ENCODE data around the gene ABLIM2.

Gene ABLIM2

DNA sequence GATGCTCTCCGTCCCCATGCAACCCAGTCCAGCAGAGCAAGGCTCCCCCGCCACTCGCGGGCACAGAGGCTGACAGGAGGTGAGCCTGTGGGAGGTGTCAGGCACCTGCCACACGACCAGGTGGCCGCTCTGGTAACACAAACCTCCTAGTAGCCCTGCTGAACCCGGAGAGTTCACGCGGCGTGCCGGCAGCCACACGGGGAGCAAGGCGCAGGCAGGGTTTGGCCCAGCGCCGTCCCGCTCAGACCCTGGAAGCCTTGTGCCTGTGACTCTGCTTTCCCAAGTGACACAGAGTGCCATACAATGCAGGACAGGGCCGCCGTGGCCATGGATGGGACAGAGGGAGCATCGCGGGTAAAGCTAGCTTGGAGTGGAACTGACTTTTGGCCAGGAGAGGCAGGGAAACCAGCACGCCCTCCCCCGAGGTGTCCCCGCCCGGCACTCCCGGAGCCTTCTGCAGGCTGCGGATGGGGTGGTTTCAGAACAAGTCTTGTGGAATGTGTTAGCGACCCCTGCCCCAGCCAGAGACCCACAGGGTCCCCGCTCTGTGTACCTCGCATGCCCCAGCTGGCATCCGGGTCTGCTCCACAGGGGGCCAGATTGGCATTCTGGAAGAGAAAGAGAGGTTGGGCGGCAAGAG, 174.2 kb downstream of the ABLIM2 start:
- no peak for DNase-seq (ENCODE audit: low read depth in 2 of 2)

DNA sequence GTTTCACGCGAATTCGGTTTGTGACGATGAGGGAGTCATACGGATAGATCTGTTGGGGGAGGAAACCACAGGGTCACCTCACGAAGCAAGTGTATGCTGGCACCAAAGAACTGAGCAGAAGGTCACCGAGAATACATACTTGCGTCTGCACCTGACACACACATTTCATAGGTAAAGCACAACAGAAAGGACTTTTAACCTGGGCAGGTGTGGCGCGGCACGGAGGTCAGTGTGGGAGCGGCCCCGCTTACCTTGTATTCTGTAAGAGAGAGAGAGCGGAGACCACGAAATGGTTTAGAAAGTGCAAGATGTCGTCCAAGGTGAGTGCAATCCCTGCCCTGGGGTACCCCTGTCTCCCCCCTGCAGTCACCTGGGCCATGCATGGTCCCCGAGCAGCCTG, 175.3 kb downstream of the ABLIM2 start:
- DNase-seq (ENCODE audit: low read depth in 2 of 2): no peak

- DNase-seq (ENCODE audit: low read depth in 2 of 2): no peak
These were observed 176.7 kb downstream of the ABLIM2 start for GRCh38 chr4:7981738-7982394.

DNA sequence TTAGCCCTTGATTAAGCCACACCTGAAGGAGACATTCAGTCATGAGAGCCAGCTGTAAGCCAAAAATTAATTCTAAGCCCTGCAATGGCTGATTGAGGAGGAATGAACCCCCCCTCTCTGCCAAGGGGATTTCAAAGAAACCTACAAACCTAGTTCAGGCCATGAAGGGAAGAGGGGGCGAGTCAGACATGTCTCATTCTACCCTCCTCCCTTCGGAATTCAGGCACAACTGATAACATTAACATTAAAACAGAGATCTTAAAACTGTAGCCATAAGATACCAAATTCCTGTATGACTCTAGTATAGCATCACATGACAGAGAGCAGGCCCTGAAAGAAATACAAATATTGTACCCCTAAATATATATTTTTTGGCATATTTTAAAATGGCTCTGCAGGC, 178.6 kb downstream of the ABLIM2 start:
- DNase-seq (ENCODE audit: low read depth in 2 of 2): no peak

GRCh38 chr4:7979652-7979968, 179.0 kb downstream of the ABLIM2 start:
- no peak for DNase-seq (ENCODE audit: low read depth in 2 of 2)

GRCh38 chr4:7978907-7979651, 179.5 kb downstream of the ABLIM2 start:
- no peak for DNase-seq (ENCODE audit: low read depth in 2 of 2)

- DNase-seq (ENCODE audit: low read depth in 2 of 2): no peak
These were observed 180.1 kb downstream of the ABLIM2 start for GRCh38 chr4:7978489-7978888.

DNA sequence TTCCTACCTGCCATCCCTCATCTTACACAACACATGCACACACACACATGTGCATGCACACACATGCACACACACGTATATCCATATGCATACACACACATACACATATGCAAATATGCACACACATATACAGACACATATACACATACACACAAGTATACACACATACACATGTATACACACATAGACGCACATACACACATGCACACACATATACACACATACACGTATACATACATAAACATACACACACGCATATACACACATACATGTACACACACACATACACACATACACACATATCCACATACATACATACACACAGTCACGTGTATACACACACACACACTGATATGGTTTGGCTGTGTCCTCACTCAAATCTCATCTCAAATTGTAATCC, 182.0 kb downstream of the ABLIM2 start:
- DNase-seq (ENCODE audit: low read depth in 2 of 2): no peak

GRCh38 chr4:7976025-7976424, 182.6 kb downstream of the ABLIM2 start:
- no peak for DNase-seq (ENCODE audit: low read depth in 2 of 2)

GRCh38 chr4:7974425-7974824, 184.2 kb downstream of the ABLIM2 start:
- no peak for DNase-seq (ENCODE audit: low read depth in 2 of 2)

DNA sequence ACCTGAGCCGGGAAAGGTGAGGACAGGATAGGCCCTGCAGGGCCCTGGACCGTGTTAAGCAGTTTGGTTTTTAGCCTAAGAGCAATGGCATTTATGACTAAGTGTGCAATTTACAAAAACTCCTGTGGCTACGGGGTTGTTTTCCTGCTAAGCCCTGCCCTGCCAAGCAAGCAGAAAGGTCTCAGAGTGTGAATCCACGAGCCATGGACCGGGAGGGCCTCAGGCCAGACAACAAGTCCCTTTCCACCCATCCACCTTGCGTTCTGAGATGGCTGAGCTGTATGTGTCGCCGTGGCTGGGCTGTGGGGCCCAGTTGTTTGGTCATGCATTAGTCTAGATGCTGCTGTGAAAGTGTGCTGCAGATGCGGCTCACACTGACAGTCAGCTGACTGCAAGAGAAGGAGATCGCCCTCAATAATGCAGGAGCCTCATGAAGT, 185.1 kb downstream of the ABLIM2 start:
- DNase-seq (ENCODE audit: low read depth in 2 of 2): no peak

DNA sequence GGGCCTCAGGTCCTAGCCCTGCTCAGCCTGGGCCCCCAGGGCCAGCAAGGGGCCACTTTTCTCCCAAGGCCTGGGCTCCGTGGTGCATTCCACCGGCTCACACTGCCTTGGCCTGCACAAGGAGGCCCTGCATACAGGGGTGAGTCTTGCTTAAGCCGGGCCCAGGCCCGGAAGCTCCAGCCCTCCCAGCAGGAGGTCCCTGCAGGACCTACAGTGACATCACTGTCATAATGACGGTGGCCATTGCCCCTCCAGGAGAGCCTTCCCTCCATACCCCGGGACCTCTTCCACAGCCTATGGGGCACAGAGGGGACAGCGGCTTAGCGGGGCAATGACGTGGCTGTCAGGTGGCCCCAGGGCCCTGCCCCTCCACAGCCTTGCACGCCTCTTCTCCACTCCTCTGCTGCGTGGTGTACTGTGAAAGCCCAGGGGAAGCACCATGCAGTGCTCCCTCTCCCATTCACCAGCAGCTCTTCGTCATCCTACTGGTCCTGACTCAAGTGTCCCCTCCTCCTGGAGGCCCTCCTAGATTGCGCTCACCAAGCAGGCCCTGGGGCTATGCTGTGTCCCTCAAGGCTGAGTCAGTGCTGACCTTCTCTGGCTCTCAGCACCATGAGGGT, 186.6 kb downstream of the ABLIM2 start:
- DNase-seq (ENCODE audit: low read depth in 2 of 2): no peak

GRCh38 chr4:7971159-7971631, 187.4 kb downstream of the ABLIM2 start:
- DNase-seq (ENCODE audit: low read depth in 2 of 2): no peak

GRCh38 chr4:7970361-7970946, 188.2 kb downstream of the ABLIM2 start:
- no peak for DNase-seq (ENCODE audit: low read depth in 2 of 2)

- no peak for DNase-seq (ENCODE audit: low read depth in 2 of 2)
These were observed 190.2 kb downstream of the ABLIM2 start for GRCh38 chr4:7968262-7968896.

GRCh38 chr4:7967501-7968261, 190.9 kb downstream of the ABLIM2 start:
- DNase-seq (ENCODE audit: low read depth in 2 of 2): no peak

- no peak for DNase-seq (ENCODE audit: low read depth in 2 of 2)
These were observed 191.6 kb downstream of the ABLIM2 start for GRCh38 chr4:7967063-7967440.

- no peak for DNase-seq (ENCODE audit: low read depth in 2 of 2)
These were observed 192.1 kb downstream of the ABLIM2 start for GRCh38 chr4:7966281-7967062.

GRCh38 chr4:7964890-7965662, 193.5 kb downstream of the ABLIM2 start:
- no peak for DNase-seq (ENCODE audit: low read depth in 2 of 2)
